GM19023 (cell line): ENCODE data around the gene CHCHD6.

ENCODE experiments used
- ATAC-seq: cut with Tn5 transposase; IDR thresholded peaks from one replicate; pipeline ENCODE4 v1.9.1; 2021; ENCODE audit warnings: mild to moderate bottlenecking, moderate library complexity; ENCODE audit not compliant: unreplicated experiment

Gene CHCHD6

GRCh38 chr3:126986001-126986400 lies 282.0 kb downstream of the CHCHD6 start:
- no peak for ATAC-seq

- no peak for ATAC-seq
Measured at GRCh38 chr3:126987129-126987528, 283.1 kb downstream of the CHCHD6 start.

- ATAC-seq, result no peak
Measured at GRCh38 chr3:126987596-126987995, 283.6 kb downstream of the CHCHD6 start.

- no peak for ATAC-seq
Measured at GRCh38 chr3:126988451-126989021, 284.5 kb downstream of the CHCHD6 start.

GRCh38 chr3:126989316-126990023 lies 285.4 kb downstream of the CHCHD6 start:
- ATAC-seq, result no peak

GRCh38 chr3:126990024-126990700 lies 286.1 kb downstream of the CHCHD6 start:
- no peak for ATAC-seq

GRCh38 chr3:126990890-126991289 lies 286.9 kb downstream of the CHCHD6 start:
- no peak for ATAC-seq

GRCh38 chr3:126991366-126992200 lies 287.5 kb downstream of the CHCHD6 start:
- ATAC-seq, result no peak

- no peak for ATAC-seq
Measured at GRCh38 chr3:126992216-126992615, 288.2 kb downstream of the CHCHD6 start.

- ATAC-seq, result no peak
Measured at GRCh38 chr3:126992776-126993175, 288.7 kb downstream of the CHCHD6 start.

GRCh38 chr3:126993436-126993835 lies 289.4 kb downstream of the CHCHD6 start:
- no peak for ATAC-seq

- ATAC-seq, result no peak
Measured at GRCh38 chr3:126994661-126995245, 290.7 kb downstream of the CHCHD6 start.

- ATAC-seq, result no peak
Measured at GRCh38 chr3:126995254-126995780, 291.3 kb downstream of the CHCHD6 start.

- ATAC-seq, result no peak
Measured at GRCh38 chr3:126995926-126996512, 292.0 kb downstream of the CHCHD6 start.

- no peak for ATAC-seq
Measured at GRCh38 chr3:126996905-126997304, 292.9 kb downstream of the CHCHD6 start.

GRCh38 chr3:126997455-126998038 lies 293.5 kb downstream of the CHCHD6 start:
- no peak for ATAC-seq

GRCh38 chr3:126998320-126998719 lies 294.3 kb downstream of the CHCHD6 start:
- ATAC-seq, result no peak

- no peak for ATAC-seq
Measured at GRCh38 chr3:126998728-126999127, 294.7 kb downstream of the CHCHD6 start.

GRCh38 chr3:126999383-126999782 lies 295.3 kb downstream of the CHCHD6 start:
- ATAC-seq, result no peak

- no peak for ATAC-seq
Measured at GRCh38 chr3:127000119-127000518, 296.1 kb downstream of the CHCHD6 start.
